GM10847 (cell line): ENCODE measurements around the gene GSTM2.

Experiments
- POLR2A ChIP-seq: IDR thresholded peaks from 2 replicates; pipeline ENCODE4 v1.6.1; 2011; ENCODE audit not compliant: insufficient read length; ENCODE audit errors: extremely low read depth

The GSTM2 gene

GRCh38 chr1:109722908-109723691 lies 55.2 kb downstream of the GSTM2 start:
- no peak for TF ChIP-seq POLR2A
